Fibroblast of the conjunctiva (primary cell): ENCODE results near the gene RNF114.
"Not testable (repeated sequence)": the region's sequence is repeated elsewhere in the genome, so short reads cannot be mapped to it uniquely, and the experiment has no call there.

Experiments used
- DNase-seq: peaks from one replicate; pipeline ENCODE4 v3.0.0-alpha.2; 2010; ENCODE audit warnings: low read depth

Gene RNF114

GRCh38 chr20:49928411-49929141 is 7.6 kb upstream of the RNF114 start:
- DNase-seq = peak; percentile 82

- DNase-seq = no peak
Measured at GRCh38 chr20:49929142-49929494, 7.1 kb upstream of the RNF114 start.

GRCh38 chr20:49935746-49936152 is 448 bp upstream of the RNF114 start:
- DNase-seq = no peak

- DNase-seq = no peak
Measured at GRCh38 chr20:49937027-49937929, 1.1 kb downstream of the RNF114 start.

GRCh38 chr20:49938173-49939163 is 2.3 kb downstream of the RNF114 start:
- DNase-seq = peak; percentile 51

GRCh38 chr20:49941456-49941855 is 5.3 kb downstream of the RNF114 start:
- DNase-seq = no peak

GRCh38 chr20:49942303-49942702 is 6.1 kb downstream of the RNF114 start:
- no peak for DNase-seq

GRCh38 chr20:49942942-49943341 is 6.7 kb downstream of the RNF114 start:
- no peak for DNase-seq

- DNase-seq = no peak
Measured at GRCh38 chr20:49945306-49945700, 9.1 kb downstream of the RNF114 start.

- no peak for DNase-seq
Measured at GRCh38 chr20:49945701-49946477, 9.7 kb downstream of the RNF114 start.

GRCh38 chr20:49948178-49948577 is 12.0 kb downstream of the RNF114 start:
- DNase-seq = no peak

- peak; percentile 67 for DNase-seq
Measured at GRCh38 chr20:49948809-49949507, 12.8 kb downstream of the RNF114 start.

- peak; percentile 31 for DNase-seq
Measured at GRCh38 chr20:49951151-49951550, 15.0 kb downstream of the RNF114 start.

GRCh38 chr20:49955167-49955566 is 19.0 kb downstream of the RNF114 start:
- DNase-seq = no peak

- DNase-seq = not testable (repeated sequence)
Measured at GRCh38 chr20:49955830-49956396, 19.7 kb downstream of the RNF114 start.

- DNase-seq = no peak
Measured at GRCh38 chr20:49956689-49957088, 20.5 kb downstream of the RNF114 start.

GRCh38 chr20:49957089-49957938 is 21.1 kb downstream of the RNF114 start:
- DNase-seq = not testable (repeated sequence)

- no peak for DNase-seq
Measured at GRCh38 chr20:49961413-49961812, 25.2 kb downstream of the RNF114 start.
